ENCODE data around the gene FAN1. TPM values are rescaled to one million over a fixed set of nuclear protein-coding genes. Genes with fewer than 3 reads are reported as not detected.

FAN1 gene
- total RNA-seq, 1 donor from 2014 or later: 12.1 TPM

DNA sequence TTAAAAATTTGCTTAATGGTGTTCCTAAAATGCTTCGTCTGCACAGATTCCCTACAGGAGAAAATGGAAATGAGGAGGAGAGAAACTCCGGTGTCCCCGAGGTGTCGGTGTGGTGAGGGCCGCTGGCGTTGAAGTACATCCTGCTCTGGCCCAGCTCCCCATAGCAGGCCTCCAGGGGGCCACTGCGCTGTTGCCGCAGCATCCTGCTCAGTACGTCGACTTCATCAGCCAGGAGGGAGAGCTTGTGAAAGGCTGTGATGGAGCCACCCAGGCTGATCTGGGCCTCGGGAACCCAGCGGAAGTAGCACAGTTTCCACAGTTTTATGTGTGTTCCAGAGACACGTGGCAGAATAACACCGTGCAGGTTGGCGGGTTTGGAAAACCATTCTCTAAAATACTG lies 37.8 kb downstream of the FAN1 start:
- Histone ChIP-seq H3K27ac (no peak overlapping the region), H3K4me3 (no peak overlapping the region), H3K36me3 (peaks cover 64 to 86% of the 10 kb centered on the region in 2 donors), H3K4me1 (no peaks in the 10 kb centered on the region), H3K9me3 (no peaks in the 10 kb centered on the region), H3K27me3 (no peaks in the 10 kb centered on the region)
- TF ChIP-seq, protein P1, sequence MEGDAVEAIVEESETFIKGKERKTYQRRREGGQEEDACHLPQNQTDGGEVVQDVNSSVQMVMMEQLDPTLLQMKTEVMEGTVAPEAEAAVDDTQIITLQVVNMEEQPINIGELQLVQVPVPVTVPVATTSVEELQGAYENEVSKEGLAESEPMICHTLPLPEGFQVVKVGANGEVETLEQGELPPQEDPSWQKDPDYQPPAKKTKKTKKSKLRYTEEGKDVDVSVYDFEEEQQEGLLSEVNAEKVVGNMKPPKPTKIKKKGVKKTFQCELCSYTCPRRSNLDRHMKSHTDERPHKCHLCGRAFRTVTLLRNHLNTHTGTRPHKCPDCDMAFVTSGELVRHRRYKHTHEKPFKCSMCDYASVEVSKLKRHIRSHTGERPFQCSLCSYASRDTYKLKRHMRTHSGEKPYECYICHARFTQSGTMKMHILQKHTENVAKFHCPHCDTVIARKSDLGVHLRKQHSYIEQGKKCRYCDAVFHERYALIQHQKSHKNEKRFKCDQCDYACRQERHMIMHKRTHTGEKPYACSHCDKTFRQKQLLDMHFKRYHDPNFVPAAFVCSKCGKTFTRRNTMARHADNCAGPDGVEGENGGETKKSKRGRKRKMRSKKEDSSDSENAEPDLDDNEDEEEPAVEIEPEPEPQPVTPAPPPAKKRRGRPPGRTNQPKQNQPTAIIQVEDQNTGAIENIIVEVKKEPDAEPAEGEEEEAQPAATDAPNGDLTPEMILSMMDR (IDR thresholded peaks at IDR 0.05): no peak
- DNase-seq (ENCODE audit: low spot score in 2 of 2): no peak
- intact Hi-C loops (cut with DNase I): no loop called here

DNA sequence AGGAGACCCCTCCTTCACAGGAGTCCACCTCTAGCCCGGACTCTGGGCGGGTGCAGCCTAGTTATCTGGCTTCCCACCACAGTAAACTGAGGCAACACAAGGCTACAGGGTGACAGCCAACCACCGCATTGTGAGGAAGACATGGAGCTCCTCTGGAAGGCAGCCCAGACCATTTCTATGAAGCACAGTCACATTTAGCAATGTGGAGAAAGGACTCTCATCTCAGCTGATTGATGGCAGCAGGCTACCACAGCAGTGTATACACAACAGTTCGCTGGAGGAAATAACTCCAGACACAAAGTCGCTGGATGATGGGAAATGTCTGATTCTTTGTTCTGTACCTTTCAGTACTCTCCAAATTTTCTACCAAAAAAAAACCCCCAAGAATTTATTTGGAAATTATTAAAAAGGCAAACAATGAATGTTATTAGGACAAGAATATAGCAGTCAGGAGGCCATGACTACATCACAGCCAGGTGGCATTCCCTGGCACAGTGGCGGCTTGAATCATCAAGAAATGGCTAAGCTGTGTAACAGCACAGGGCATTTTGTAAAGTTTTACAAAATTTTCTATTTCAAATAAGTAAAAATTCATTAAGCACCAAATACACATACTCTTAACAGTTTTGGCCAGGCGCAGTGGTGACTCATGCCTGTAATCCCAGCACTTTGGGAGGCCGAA lies 40.1 kb downstream of the FAN1 start:
- no peaks in the 10 kb centered on the region for H3K9me3 ChIP-seq
- no peak overlapping the region for H3K27ac ChIP-seq
- H3K36me3 ChIP-seq: peaks cover 52 to 100% of the 10 kb centered on the region in 2 donors
- intact Hi-C loops (cut with DNase I): no loop called here
- H3K4me1 ChIP-seq: no peaks in the 10 kb centered on the region
- TF ChIP-seq, protein P1 (IDR thresholded peaks at IDR 0.05): no peak
- no peak for DNase-seq (ENCODE audit: low spot score in 2 of 2)
- H3K27me3 ChIP-seq: no peaks in the 10 kb centered on the region
- no peak overlapping the region for H3K4me3 ChIP-seq

DNA sequence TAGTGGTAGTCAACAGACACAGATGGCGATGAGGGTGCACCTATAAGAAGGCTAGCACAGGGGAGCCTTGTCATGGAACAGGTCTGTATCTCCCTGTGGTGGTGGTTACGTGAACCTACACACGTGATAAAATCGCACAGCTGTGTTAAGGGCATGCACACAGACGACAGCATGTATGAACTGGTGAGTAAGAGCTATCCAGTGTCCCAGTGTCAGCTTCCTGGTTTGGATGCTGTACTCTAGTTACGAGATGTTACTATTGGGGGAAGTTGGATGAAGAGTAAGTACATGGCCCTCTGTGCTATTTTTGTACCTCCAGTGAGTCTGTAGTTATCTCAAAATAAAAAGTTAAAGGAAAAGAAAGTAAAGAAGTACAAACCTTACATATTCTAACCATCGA lies 49.5 kb downstream of the FAN1 start:
- no peak for DNase-seq (ENCODE audit: low spot score in 2 of 2)
- H3K9me3 ChIP-seq: no peaks in the 10 kb centered on the region
- H3K27ac ChIP-seq: no peak overlapping the region
- H3K4me3 ChIP-seq: no peak overlapping the region
- intact Hi-C loops (cut with DNase I): no loop called here
- H3K36me3 ChIP-seq: peaks cover 62 to 95% of the 10 kb centered on the region in 2 donors
- TF ChIP-seq, protein P1 (IDR thresholded peaks at IDR 0.05): no peak
- H3K27me3 ChIP-seq: no peaks in the 10 kb centered on the region
- H3K4me1 ChIP-seq: no peaks in the 10 kb centered on the region

DNA sequence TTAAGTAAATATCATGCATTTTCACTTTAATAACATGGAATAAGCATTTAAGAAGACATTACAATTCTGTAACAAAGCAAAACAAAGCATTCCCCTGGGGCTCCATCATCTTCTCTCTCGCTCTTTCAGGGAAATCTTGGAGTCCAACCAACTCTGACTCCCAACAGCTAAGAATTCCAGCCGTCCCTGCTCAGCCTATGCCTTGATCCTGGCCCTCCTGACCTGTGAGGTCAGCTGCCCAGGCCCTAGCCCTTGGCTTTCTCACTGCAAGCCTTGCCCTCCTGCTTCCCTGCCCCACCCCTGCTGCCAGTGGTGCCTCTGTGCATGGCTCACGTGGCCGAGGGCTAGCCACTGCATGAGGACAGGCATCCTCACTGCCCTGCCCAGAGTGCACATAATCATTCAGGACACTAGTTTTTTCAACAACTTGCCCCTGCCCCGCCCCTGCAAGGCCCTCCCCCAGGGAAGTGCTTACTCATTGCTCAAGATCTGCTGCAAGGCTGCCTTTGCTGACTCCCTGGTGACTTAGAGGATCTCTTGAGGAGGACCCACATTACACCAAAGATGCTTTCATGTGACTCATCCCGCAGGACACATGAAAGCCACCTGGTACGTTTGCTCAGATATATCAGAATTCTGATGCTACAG lies 50.1 kb downstream of the FAN1 start:
- H3K4me3 ChIP-seq: no peak overlapping the region
- H3K36me3 ChIP-seq: peaks cover 65 to 95% of the 10 kb centered on the region in 2 donors
- DNase-seq (ENCODE audit: low spot score in 2 of 2): no peak
- no peaks in the 10 kb centered on the region for H3K27me3 ChIP-seq
- no peak overlapping the region for H3K27ac ChIP-seq
- TF ChIP-seq, protein P1 (IDR thresholded peaks at IDR 0.05): no peak
- no peaks in the 10 kb centered on the region for H3K4me1 ChIP-seq
- no peaks in the 10 kb centered on the region for H3K9me3 ChIP-seq
- intact Hi-C loops (cut with DNase I): no loop called here

DNA sequence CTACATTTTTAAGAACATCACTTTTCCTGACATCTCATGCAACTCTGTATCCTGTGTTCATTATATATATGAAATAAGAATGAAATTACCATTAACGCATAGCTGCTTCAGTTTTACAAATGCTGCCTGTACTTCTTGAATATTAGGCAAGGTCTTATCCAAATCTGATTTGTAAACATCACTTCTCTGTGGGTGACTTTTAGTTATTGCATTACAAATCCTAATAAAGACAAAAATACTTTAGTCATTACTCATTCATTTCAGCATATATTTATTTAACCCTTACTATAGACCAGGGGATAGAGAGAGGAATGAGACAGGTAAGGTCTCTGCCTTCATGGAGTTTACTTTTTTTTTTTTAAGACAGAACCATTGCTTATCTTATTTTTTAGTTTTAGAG lies 51.0 kb downstream of the FAN1 start:
- no peak for DNase-seq (ENCODE audit: low spot score in 2 of 2)
- no peaks in the 10 kb centered on the region for H3K4me1 ChIP-seq
- no peak overlapping the region for H3K27ac ChIP-seq
- TF ChIP-seq, protein P1 (IDR thresholded peaks at IDR 0.05): no peak
- intact Hi-C loops (cut with DNase I): no loop called here
- H3K36me3 ChIP-seq: peaks cover 65 to 95% of the 10 kb centered on the region in 2 donors
- no peak overlapping the region for H3K4me3 ChIP-seq
- H3K27me3 ChIP-seq: no peaks in the 10 kb centered on the region
- H3K9me3 ChIP-seq: no peaks in the 10 kb centered on the region
